Upper lobe of left lung (tissue), 6 donors: ENCODE data around the gene NAGLU. TPM values are rescaled to one million over a fixed set of nuclear protein-coding genes. Genes with fewer than 3 reads are reported as not detected.
"Not testable (repeated sequence)": the region's sequence is repeated elsewhere in the genome, so short reads cannot be mapped to it uniquely, and the experiment has no call there.

Source experiments
- ATAC-seq, 2 donors: fragments of 200-7000 bp; cut with Tn5 transposase; one replicate each; pipeline ENCODE4 v1.9.1; 2022; ENCODE audit warnings: mild to moderate bottlenecking in 2 of 2, moderate library complexity in 2 of 2; ENCODE audit not compliant: low FRiP score in 2 of 2
- DNase-seq, 2 donors: peaks; one replicate each; pipeline ENCODE4 v3.0.0-alpha.2; 2019 to 2020
- H3K27ac ChIP-seq, 4 donors: fragments of 200-600 bp; sonication (generic); one replicate each; pipeline ENCODE4 v1.5.1; 2016 to 2019
- H3K27me3 ChIP-seq, 4 donors: fragments of 200-600 bp; sonication (generic); one replicate each; pipeline ENCODE4 v1.5.1; 2017 to 2019
- H3K36me3 ChIP-seq, 4 donors: fragments of 200-600 bp; sonication (generic); one replicate each; pipeline ENCODE4 v1.5.1; 2016 to 2019
- H3K4me1 ChIP-seq, 4 donors: fragments of 200-600 bp; sonication (generic); one replicate each; pipeline ENCODE4 v1.5.1; 2018 to 2019
- H3K4me3 ChIP-seq, 4 donors: fragments of 200-600 bp; sonication (generic); one replicate each; pipeline ENCODE4 v1.5.1; 2017 to 2019; ENCODE audit warnings: mild to moderate bottlenecking in 2 of 4, moderate library complexity in 1 of 4
- H3K9me3 ChIP-seq, 4 donors: fragments of 200-600 bp; sonication (generic); one replicate each; pipeline ENCODE4 v1.5.1; 2018 to 2019
- CTCF ChIP-seq, 6 experiments: fragments of 450-650 bp in 4 of 6; fragments of 200-600 bp in 2 of 6; sonication (generic) in 2 of 6; IDR thresholded peaks; one replicate each; pipeline ENCODE4 v1.5.1; 2016 to 2019; ENCODE audit warnings: antibody characterized with exemption in 6 of 6
- EP300 ChIP-seq, 4 donors: sonication (generic); formaldehyde crosslinking; IDR thresholded peaks; one replicate each; pipeline ENCODE4 v1.5.1; 2017; ENCODE audit warnings: antibody characterized with exemption in 4 of 4, control low read depth in 2 of 4
- POLR2A ChIP-seq, 4 donors: fragments of 450-650 bp; IDR thresholded peaks; one replicate each; pipeline ENCODE4 v1.5.1; 2016 to 2017; ENCODE audit warnings: antibody characterized with exemption in 4 of 4, mild to moderate bottlenecking in 2 of 4
- POLR2AphosphoS5 ChIP-seq, 2 donors: sonication (generic); formaldehyde crosslinking; IDR thresholded peaks; one replicate each; pipeline ENCODE4 v1.5.1; 2017; ENCODE audit warnings: antibody characterized with exemption in 2 of 2
- WGBS, 2 donors: methylation state at CpG; one replicate each; pipeline ENCODE4 v1.1.5; 2017 to 2018; 5-methylcytosine and 5-hydroxymethylcytosine counted together
- total RNA-seq, 6 donors: library from RNA; depleted of rRNA in 4 of 6; stranded (reverse); fragments of >200 nt in 4 of 6; gene quantifications; one replicate each; pipeline versions ENCODE4 v1.1.0 to v1.2.1, GENCODE V29; 2016 to 2021
- donor health status: DM: no; HTN: no; CAD: no; lungs with moderate emphysema.
- donor health status: DM: no; HTN: yes; CAD: no; lungs with severe emphysema.

Gene NAGLU
- total RNA-seq, 6 donors from 2014 or later, result 36.7 to 97.4 (median 68.4) TPM

- no peaks in the 10 kb centered on the region for H3K9me3 ChIP-seq
- no peak overlapping the region for H3K27ac ChIP-seq
- no peak overlapping the region for H3K4me3 ChIP-seq
- peaks cover 4 to 46% (median 35%) of the 10 kb centered on the region in 4 donors for H3K36me3 ChIP-seq
- DNase-seq, result no peak
- WGBS, 2 donors, result 92 to 95% methylated on average over 12 to 14 of the region's 14 CpGs
- ATAC-seq, result no peak
- no peaks in the 10 kb centered on the region for H3K27me3 ChIP-seq
- no peak for TF ChIP-seq EP300 (IDR thresholded peaks at IDR 0.05)
- no peak for TF ChIP-seq POLR2AphosphoS5 (IDR thresholded peaks at IDR 0.05)
- TF ChIP-seq CTCF (IDR thresholded peaks at IDR 0.05), result no peak
- TF ChIP-seq POLR2A (IDR thresholded peaks at IDR 0.05), result no peak
- H3K4me1 ChIP-seq, result peaks cover 14 to 23% (median 18%) of the 10 kb centered on the region in 4 donors
Measured at GRCh38 chr17:42538482-42538881, 2.4 kb downstream of the NAGLU start.

GRCh38 chr17:42540558-42540957 lies 4.5 kb downstream of the NAGLU start:
- DNase-seq, H3K27me3 ChIP-seq, H3K4me3 ChIP-seq, H3K27ac ChIP-seq, H3K9me3 ChIP-seq, ATAC-seq: not testable (repeated sequence)
- peaks cover 7 to 61% (median 43%) of the 10 kb centered on the region in 4 donors for H3K36me3 ChIP-seq
- peaks cover 10 to 18% (median 14%) of the 10 kb centered on the region in 4 donors for H3K4me1 ChIP-seq
- 86 to 92% methylated on average over 4 of the region's 4 CpGs for WGBS, 2 donors

- Histone ChIP-seq H3K9me3 (no peaks in the 10 kb centered on the region), H3K27ac (no peak overlapping the region), H3K4me1 (peaks cover 9 to 16% (median 10%) of the 10 kb centered on the region in 4 donors), H3K4me3 (no peak overlapping the region), H3K36me3 (peaks cover 7 to 61% (median 43%) of the 10 kb centered on the region in 4 donors), H3K27me3 (no peaks in the 10 kb centered on the region)
- TF ChIP-seq POLR2A (IDR thresholded peaks at IDR 0.05) (no peak), CTCF (IDR thresholded peaks at IDR 0.05) (no peak), POLR2AphosphoS5 (IDR thresholded peaks at IDR 0.05) (no peak), EP300 (IDR thresholded peaks at IDR 0.05) (no peak)
- ATAC-seq, result no peak
- 83 to 85% methylated on average over 14 to 17 of the region's 17 CpGs for WGBS, 2 donors
- DNase-seq, result no peak
Measured at GRCh38 chr17:42541041-42541833, 5.2 kb downstream of the NAGLU start.

- H3K4me1 ChIP-seq, result peaks cover 0 to 9% (median 4%) of the 10 kb centered on the region in 4 donors
- H3K9me3 ChIP-seq, result no peaks in the 10 kb centered on the region
- TF ChIP-seq POLR2A (IDR thresholded peaks at IDR 0.05) (no peak), CTCF (IDR thresholded peaks at IDR 0.05) (no peak), POLR2AphosphoS5 (IDR thresholded peaks at IDR 0.05) (no peak), EP300 (IDR thresholded peaks at IDR 0.05) (no peak)
- WGBS, 2 donors, result 88% methylated on average over 25 of the region's 39 CpGs; no CpG with 5 or more reads in 1 of the 2 donors
- H3K27ac ChIP-seq, result no peak overlapping the region
- DNase-seq (no peak), ATAC-seq (no peak)
- no peaks in the 10 kb centered on the region for H3K27me3 ChIP-seq
- H3K4me3 ChIP-seq, result no peak overlapping the region
- peaks cover 7 to 63% (median 42%) of the 10 kb centered on the region in 4 donors for H3K36me3 ChIP-seq
Measured at GRCh38 chr17:42543190-42544079, 7.4 kb downstream of the NAGLU start.

GRCh38 chr17:42544874-42545283 lies 8.8 kb downstream of the NAGLU start:
- Histone ChIP-seq H3K9me3 (no peaks in the 10 kb centered on the region), H3K36me3 (peaks cover 7 to 49% (median 31%) of the 10 kb centered on the region in 4 donors), H3K4me1 (peaks cover 0 to 14% (median 6%) of the 10 kb centered on the region in 4 donors), H3K4me3 (no peak overlapping the region), H3K27ac (no peak overlapping the region), H3K27me3 (no peaks in the 10 kb centered on the region)
- ATAC-seq (no peak), DNase-seq (no peak)
- no peak for TF ChIP-seq EP300 (IDR thresholded peaks at IDR 0.05)
- TF ChIP-seq POLR2AphosphoS5 (IDR thresholded peaks at IDR 0.05), result no peak
- no peak for TF ChIP-seq POLR2A (IDR thresholded peaks at IDR 0.05)
- no peak for TF ChIP-seq CTCF (IDR thresholded peaks at IDR 0.05)
- 77 to 79% methylated on average over 8 of the region's 8 CpGs for WGBS, 2 donors

GRCh38 chr17:42545755-42546505 lies 9.9 kb downstream of the NAGLU start:
- not testable (repeated sequence) for H3K9me3 ChIP-seq, H3K4me3 ChIP-seq, ATAC-seq, H3K27me3 ChIP-seq, DNase-seq, H3K27ac ChIP-seq
- WGBS, 2 donors, result 89 to 96% methylated on average over 9 of the region's 9 CpGs
- Histone ChIP-seq H3K4me1 (peaks cover 0 to 14% (median 6%) of the 10 kb centered on the region in 4 donors), H3K36me3 (peaks cover 7 to 45% (median 26%) of the 10 kb centered on the region in 4 donors)
